NCI-H345 treated with DMSO at 0.1 percent for 48 hours (cell line): Measurements from ENCODE around the gene LLPH.
"Not testable (repeated sequence)": the region's sequence is repeated elsewhere in the genome, so short reads cannot be mapped to it uniquely, and the experiment has no call there.

Source experiments
- DNase-seq: peaks from one replicate; lab custom pipeline; 2025; ENCODE audit not compliant: unreplicated experiment; lab: John Stamatoyannopoulos, UW

The LLPH gene

DNA sequence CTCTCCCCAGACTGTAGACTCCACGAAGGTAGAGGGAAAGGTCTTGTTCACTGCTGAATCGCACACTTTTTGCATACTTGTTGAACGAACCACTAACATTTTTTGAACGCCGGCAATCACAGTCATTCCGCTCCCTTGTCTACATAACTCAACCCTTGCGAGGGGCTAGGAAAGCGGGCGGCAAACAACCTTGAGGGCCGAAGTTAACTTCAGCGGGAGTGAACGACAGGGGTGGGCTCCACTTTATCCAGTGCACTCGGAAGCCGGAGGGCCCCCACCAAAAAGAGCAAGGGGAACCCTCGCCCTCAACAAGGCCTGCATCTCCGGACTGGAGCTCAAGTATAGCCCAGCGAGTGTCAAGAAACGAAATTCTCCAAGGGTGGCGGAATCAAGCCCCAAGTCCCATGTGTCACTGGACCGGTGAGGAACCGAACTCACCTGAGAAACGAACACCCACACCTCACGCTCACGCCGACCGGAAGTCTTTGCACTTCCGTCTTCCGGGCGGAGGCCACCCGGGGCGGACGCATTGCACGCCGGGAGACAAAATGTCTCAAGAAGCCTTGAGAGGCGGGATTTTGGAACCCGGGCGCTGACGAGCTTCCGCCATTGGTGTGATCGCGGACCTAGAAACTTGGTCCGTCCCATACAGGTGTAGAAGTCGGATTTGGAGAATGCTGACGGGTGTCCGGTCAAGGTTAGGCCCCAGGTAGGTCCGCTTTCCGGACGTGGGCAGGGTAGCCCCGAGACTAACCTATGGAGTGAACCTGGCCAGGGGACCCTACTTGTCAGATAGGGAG, at the start of gene LLPH:
Gene LLPH (minus strand): TSS at position 484 of the 800 bp plus-strand sequence. CDS start 1,644 bp downstream, outside the sequence.
- peak; percentile 78 for DNase-seq

DNA sequence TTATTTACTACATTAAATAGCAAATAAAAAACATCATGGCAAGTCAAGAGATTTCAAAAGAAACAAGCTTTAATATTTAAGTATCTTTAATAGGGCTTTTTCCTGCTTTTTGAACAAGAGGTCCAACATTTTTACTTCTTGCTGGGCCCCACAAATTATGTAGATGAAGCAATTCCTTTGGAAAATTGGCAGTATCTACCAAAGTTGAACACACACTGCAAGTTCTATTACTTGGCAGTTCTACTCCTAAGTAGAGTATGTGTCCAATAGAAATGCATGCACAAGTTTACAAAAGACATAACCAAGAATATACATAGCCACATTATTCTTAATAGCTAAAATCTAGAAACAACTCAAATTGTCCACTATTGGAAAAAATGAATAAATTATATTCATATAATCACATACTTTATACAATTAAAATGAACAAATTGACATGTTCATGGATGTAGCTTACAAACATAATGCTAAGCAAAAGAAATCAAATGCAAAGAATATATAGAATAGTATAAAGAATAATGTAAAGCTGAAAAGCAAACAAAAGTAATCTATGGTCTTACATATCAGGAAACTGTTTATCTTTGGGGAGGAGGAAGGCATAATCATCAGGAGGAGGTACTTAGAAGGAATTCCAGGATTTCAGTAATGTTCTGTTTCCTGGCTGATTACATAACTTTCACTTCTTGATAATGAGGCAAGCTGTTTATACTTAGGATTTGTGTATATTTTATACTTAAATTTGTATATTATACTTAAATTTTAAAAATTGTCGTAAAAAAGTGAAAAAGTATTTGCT, 45.8 kb upstream of the LLPH start:
- no peak for DNase-seq

- not testable (repeated sequence) for DNase-seq
Observed at GRCh38 chr12:66174391-66175325, 44.1 kb upstream of the LLPH start.

- no peak for DNase-seq
Observed at GRCh38 chr12:66170606-66171005, 40.1 kb upstream of the LLPH start.

DNA sequence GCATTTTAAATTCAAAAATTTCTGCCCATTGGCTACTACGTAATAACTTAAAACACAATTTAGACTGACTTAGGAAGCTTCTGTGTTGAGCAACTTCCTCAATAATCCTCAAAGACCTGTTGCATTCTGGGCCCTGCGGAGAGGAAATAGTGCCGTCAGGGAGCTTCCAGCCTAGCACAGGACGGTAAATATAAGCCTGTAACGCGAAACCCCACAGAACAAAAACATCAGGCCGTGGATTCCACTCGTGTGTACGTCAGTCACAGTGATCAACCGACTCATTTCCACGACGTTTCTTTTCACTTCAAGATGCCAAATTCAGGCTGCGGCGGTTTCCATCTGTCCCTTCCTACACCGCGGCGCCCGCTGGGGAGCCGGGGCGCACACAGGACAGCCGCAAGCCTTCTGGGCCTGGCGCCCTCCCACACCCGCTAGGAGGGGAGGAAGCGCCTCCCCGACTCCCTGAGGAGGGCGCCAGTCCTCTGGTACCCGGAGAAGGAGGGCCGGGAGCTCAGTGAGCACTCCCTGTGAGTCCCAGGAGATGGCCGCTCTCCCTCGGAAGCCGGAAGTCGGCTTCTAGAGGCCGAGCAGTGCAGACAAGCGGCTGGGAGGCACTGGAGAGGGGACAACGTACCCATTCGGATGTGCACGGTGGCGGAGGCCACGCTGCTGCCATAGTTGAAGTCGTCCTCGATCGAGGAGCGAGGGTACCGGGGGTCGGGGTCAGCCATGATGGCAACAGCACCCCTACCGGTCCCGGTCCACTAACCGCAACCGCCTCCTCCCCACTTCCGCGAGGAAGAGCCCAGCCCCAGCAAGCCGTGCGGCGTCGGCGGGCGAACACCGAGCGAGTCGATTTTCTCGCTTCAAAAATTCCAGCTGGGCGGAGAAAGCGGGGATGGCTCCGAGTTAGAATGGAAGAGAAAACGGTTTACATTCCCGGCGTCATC, 38.9 kb upstream of the LLPH start, which contains the start of gene TMBIM4:
Gene TMBIM4 (minus strand): TSS at position 776 of the 950 bp plus-strand sequence. CDS start 45 bp downstream, at position 731.
- DNase-seq = peak; percentile 80

DNA sequence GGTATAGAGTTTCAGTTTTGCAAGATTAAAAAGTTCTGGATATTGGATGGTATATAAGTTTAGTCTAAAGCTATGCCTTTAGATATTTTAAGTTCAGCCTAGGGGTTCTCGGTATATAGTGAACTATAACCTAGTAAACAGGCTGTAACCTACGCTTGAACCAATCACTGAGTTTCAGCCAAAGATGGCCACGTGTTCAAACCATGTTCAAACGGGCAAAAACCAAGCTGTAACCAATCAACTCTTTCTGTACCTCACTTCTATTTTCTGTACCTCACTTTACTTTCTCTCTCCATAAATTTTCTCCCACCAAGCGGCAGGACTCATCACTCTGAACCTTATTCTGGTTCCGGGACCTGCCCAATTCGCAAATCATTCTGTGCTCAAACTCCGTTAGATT, 37.9 kb upstream of the LLPH start:
- no peak for DNase-seq

- DNase-seq = no peak
Observed at GRCh38 chr12:66166561-66166960, 36.0 kb upstream of the LLPH start.

DNA sequence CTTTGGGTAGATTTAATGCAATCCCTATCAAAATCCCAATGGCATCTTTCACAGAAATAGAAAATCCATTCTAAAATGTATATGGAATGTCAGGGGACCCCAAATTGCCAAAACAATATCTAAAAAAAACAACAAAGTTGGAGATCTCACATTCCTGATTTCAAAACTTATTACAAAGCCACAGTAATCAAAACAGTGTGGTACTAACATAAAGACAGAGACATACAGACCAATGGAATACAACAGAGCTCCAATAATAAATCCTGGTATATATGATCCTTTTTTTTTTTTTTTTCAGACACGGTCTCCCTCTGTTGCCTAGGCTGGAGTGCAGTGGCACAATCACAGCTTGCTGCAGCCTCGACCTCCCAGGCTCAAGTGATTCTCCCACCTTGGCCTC, 34.6 kb upstream of the LLPH start:
- no peak for DNase-seq

DNA sequence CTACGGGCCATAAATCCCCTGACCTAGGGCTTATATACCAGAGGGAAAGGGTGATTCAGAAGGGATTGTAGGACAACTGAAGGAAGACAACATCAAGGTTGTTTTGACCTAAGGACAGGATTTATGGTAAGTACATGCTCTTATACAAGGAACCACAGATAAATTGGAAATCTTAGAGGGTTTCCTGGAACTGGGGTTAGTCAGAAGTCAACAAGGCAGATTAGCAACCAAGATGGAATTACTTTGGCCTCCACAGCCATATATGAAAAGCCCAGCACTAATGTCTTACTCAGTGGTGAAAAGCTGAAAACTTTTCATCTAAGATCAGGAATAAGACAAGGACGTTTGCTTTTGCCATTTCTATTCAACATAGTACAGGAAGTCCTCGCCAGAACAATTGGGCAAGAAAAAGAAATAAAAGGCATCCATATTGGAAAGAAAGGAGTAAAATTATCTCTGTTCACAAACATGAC, 33.8 kb upstream of the LLPH start:
- no peak for DNase-seq

DNA sequence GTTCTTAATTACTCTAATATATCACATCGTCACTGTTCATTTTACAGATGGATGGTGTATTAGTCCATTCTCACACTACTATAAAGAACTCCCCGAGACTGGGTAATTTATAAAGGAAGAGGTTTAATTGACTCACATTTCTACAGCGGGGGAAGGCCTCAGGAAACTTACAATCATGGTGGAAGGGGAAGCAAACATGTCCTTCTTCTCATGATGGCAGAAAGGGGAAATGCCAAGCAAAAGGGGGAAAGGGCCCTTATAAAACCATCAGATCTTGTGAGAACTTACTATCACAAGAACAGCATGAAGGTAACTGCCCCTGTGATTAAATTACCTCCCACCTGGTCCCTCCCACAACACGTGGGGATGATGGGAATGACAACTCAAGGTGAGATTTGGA, 32.7 kb upstream of the LLPH start:
- DNase-seq = no peak

- no peak for DNase-seq
Observed at GRCh38 chr12:66162701-66163100, 32.2 kb upstream of the LLPH start.

DNA sequence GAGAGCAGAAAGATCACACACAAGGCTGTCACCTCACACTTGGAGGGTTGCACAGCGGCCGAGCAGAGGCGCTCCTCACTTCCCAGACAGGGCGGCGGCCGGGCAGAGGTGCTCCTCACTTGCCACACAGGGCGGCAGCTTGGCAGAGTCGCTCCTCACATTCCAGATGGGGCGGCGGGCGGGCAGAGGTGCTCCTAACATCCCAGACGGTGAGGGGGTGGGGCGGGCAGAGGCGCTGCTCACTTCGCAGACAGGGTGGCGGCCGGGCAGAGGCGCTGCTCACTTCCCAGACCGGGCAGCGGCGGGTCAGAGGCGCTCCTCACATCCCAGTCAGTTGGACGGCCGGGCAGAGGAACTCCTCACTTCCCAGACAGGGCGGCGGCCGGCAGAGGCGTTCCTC, 30.2 kb upstream of the LLPH start:
- DNase-seq = no peak

GRCh38 chr12:66159123-66159522, 28.6 kb upstream of the LLPH start:
- no peak for DNase-seq

DNA sequence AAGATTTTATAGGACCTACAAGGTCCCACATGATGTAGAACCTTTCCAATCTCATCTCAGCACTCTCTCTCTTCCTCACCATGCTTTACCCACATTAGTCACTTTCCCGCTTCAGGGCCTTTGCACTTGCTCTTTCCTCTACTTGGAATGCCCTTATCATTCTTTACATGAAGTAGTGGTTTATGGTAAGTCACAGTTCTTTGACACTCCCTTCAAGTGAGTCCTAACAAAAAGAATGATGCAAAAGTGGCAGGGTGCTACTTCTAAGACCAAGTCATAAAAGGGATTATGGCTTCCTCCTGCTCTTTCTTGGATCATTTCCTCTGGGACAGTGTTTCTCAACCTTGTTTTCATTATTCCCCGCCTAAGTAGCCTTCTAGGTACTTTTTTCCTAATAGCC, 26.1 kb upstream of the LLPH start:
- DNase-seq = no peak

- DNase-seq = no peak
Observed at GRCh38 chr12:66154776-66155175, 24.2 kb upstream of the LLPH start.

DNA sequence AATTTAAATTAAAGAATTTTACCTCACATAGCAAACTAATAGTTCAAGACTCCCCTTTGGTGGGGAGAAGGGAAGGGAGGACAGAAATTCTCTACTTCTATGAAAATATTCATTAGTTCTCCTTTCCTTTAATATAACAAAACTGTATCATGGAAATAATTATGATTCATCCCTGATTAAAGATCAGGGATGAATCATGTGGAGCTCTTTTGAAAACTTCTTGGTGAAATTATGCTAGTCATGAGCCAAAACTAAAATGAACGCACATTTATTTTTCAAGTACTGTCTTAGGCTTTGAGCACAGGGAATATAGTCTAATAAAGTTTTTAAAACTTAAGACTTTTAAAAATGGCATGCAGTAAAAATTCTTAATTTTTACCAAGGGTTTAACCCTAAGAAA, 22.2 kb upstream of the LLPH start:
- no peak for DNase-seq

- no peak for DNase-seq
Observed at GRCh38 chr12:66149702-66150398, 19.3 kb upstream of the LLPH start.

DNA sequence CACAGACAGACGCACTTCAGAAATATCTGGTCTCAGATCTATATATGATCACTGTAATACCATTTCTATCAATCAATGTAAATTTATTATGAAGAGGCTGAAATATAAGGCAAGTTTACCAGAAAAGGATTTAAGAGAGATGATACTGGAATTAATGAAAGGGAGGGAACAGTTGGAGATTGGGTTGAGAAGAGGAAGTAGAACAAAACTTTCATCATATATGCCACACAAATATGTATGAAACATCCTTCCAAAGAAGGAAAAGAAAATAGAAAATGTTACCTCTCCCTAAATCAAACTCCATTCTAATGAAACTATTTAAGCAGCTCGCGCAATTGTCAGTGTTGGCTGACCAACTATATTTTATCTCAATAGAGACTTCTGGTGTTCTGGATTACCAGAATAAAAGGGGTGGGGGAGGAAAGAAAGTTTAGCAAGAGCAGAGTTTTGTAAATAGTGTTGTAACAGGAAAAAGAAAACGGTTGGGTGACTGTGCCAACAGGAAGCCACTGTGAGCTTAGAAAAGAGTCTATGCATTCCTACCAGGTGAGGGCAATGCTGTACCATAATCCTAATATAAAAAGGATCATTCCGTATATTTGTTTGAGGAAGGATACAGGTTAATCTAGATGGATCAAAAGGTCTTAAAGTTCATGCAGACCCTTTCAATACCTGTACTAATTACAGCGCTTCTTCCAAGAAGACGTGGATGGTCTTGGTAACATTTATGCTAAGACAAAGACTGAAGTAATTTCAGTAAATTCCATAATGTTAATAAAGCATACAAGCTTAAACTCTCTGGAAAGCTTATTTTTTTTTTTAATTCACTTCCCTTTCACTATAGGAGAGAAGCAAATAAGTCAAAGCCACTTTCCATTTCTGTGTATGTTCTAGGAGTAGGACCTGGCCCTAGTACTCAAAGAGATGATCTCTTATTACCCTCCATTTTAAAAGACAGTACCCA, 14.5 kb upstream of the LLPH start:
- peak; percentile 3 for DNase-seq
